Gastroesophageal sphincter (tissue), 4 donors: Measurements from ENCODE around the gene LSM14A. TPM values are rescaled to one million over a fixed set of nuclear protein-coding genes. Genes with fewer than 3 reads are reported as not detected.

Experiments used
- ATAC-seq: fragments of 150-250 bp; one replicate; pipeline ENCODE4 v1.9.1; 2016; ENCODE audit warnings: mild to moderate bottlenecking, moderate library complexity
- H3K27ac ChIP-seq, 4 donors: fragments of 200-600 bp; sonication (generic) in 3 of 4; 1 replicate in 3 of 4; 2 replicates in 1 of 4; pipeline ENCODE4 v1.5.1; 2016 to 2019
- H3K27me3 ChIP-seq: fragments of 200-600 bp; sonication (generic); one replicate; pipeline ENCODE4 v1.5.1; 2019
- H3K36me3 ChIP-seq, 2 donors: fragments of 200-600 bp; sonication (generic); one replicate each; pipeline ENCODE4 v1.5.1; 2019; ENCODE audit warnings: control low read depth in 1 of 2
- H3K4me1 ChIP-seq, 3 donors: fragments of 200-600 bp; sonication (generic); 1 replicate in 2 of 3; 2 replicates in 1 of 3; pipeline ENCODE4 v1.5.1; 2016 to 2019; ENCODE audit warnings: control low read depth in 2 of 3
- H3K4me3 ChIP-seq, 2 donors: fragments of 200-600 bp; sonication (generic); one replicate each; pipeline ENCODE4 v1.5.1; 2019; ENCODE audit warnings: mild to moderate bottlenecking in 1 of 2, moderate library complexity in 1 of 2
- H3K9me3 ChIP-seq, 3 donors: fragments of 200-600 bp; sonication (generic); one replicate each; pipeline ENCODE4 v1.5.1; 2017 to 2019; ENCODE audit warnings: control low read depth in 2 of 3
- EP300 ChIP-seq: sonication (generic); formaldehyde crosslinking; IDR thresholded peaks from one replicate; pipeline ENCODE4 v1.6.1; 2017; ENCODE audit warnings: antibody characterized with exemption, mild to moderate bottlenecking
- POLR2A ChIP-seq, 2 donors: fragments of 450-650 bp; IDR thresholded peaks; one replicate each; pipeline ENCODE4 v1.6.1; 2017; ENCODE audit warnings: antibody characterized with exemption in 2 of 2, mild to moderate bottlenecking in 2 of 2, moderate library complexity in 1 of 2
- POLR2AphosphoS5 ChIP-seq: sonication (generic); formaldehyde crosslinking; IDR thresholded peaks from one replicate; pipeline ENCODE4 v1.6.1; 2017; ENCODE audit warnings: antibody characterized with exemption
- WGBS, 2 donors: methylation state at CpG; one replicate each; pipeline ENCODE4 v1.1.5; 2018; ENCODE audit warnings: low coverage in 1 of 2; 5-methylcytosine and 5-hydroxymethylcytosine counted together
- total RNA-seq, 4 donors: library from RNA; depleted of rRNA; stranded (reverse); fragments of >200 nt; gene quantifications; one replicate each; pipeline ENCODE4 v1.1.0, GENCODE V29; 2016
- TF ChIP-seq, protein P1 (sequence below), 4 experiments: fragments of 200-600 bp in 2 of 4; fragments of 450-650 bp in 2 of 4; sonication (generic) in 1 of 4; IDR thresholded peaks; one replicate each; pipeline ENCODE4 v1.5.1; 2017 to 2019; ENCODE audit warnings: antibody characterized with exemption in 4 of 4, mild to moderate bottlenecking in 2 of 4, moderate library complexity in 2 of 4

The LSM14A gene
- total RNA-seq, 4 donors from 2014 or later, result 106 to 141 (median 128) TPM

DNA sequence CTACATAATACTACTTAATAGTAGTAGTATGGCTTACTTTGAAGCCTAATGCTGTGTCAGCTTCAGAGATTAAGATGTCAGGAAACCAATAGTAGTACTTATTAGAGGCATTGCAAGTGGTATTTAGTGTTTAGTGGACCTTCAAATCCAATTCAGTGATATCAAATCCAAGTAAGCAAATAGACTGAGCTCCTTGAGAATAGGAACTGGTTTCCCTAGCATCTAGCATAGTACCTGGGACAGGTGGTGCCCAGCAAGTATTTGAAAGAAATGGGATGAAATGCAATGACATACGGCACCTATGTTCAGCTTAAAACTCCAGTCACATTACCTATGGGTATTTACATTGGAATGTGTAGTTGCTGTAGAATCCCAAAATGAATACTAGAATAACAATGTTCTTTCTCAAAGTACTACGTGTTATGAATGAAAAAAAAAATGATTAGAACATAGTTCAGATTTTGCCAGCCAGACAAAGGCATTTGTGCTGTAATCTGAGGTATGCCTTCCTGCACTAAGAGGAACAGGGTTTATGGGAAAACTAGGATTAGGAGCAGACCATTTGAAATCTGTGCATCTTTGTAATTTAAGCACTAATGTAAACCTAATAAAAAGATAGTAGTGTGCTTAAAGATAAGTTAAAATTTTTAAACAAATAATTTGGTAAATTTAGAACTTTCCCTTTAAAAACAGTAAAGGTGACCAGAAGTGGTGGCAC, 17.1 kb downstream of the LSM14A start:
- TF ChIP-seq POLR2AphosphoS5, result no peak
- no peak for TF ChIP-seq POLR2A (IDR thresholded peaks at IDR 0.05)
- TF ChIP-seq, protein P1, sequence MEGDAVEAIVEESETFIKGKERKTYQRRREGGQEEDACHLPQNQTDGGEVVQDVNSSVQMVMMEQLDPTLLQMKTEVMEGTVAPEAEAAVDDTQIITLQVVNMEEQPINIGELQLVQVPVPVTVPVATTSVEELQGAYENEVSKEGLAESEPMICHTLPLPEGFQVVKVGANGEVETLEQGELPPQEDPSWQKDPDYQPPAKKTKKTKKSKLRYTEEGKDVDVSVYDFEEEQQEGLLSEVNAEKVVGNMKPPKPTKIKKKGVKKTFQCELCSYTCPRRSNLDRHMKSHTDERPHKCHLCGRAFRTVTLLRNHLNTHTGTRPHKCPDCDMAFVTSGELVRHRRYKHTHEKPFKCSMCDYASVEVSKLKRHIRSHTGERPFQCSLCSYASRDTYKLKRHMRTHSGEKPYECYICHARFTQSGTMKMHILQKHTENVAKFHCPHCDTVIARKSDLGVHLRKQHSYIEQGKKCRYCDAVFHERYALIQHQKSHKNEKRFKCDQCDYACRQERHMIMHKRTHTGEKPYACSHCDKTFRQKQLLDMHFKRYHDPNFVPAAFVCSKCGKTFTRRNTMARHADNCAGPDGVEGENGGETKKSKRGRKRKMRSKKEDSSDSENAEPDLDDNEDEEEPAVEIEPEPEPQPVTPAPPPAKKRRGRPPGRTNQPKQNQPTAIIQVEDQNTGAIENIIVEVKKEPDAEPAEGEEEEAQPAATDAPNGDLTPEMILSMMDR (IDR thresholded peaks at IDR 0.05), result no peak
- TF ChIP-seq EP300, result no peak
- no peak overlapping the region for H3K4me3 ChIP-seq
- peaks cover 10 to 87% (median 16%) of the 10 kb centered on the region in 3 donors for H3K4me1 ChIP-seq
- H3K27ac ChIP-seq, result no peak overlapping the region
- H3K9me3 ChIP-seq, result no peaks in the 10 kb centered on the region
- WGBS, 2 donors, result 44 to 51% methylated on average over 2 of the region's 2 CpGs
- H3K36me3 ChIP-seq, result peaks cover 0 to 16% of the 10 kb centered on the region in 2 donors
- H3K27me3 ChIP-seq, result no peaks in the 10 kb centered on the region
- no peak for ATAC-seq

DNA sequence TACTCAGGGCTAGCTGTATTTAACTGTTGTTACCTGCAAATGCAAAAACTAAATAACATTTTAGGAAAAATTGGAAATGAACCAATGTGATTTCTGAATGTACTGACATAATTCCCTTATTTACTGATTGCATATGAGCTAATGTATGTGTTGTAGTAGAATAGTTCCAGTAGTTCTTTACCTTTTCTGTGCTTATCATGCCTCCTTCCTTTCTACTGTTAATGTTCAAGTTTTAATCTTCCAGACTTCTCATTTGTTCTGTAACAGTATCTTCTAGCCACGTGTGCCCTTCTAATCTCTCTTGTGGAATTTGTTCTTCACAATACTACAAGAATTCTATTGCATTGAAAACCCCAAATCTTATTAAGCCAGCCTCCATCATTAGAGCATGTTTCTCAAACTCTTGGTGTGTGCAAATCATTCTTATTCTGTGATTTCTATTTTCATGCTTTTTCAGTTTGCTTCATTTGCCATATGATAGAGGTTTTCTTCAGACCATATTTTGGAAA, 17.7 kb downstream of the LSM14A start:
- H3K9me3 ChIP-seq, result no peaks in the 10 kb centered on the region
- peaks cover 10 to 81% (median 16%) of the 10 kb centered on the region in 3 donors for H3K4me1 ChIP-seq
- H3K4me3 ChIP-seq, result no peak overlapping the region
- 8 to 18% methylated on average over 1 of the region's 1 CpG for WGBS, 2 donors
- H3K27me3 ChIP-seq, result no peaks in the 10 kb centered on the region
- ATAC-seq, result no peak
- no peak overlapping the region for H3K27ac ChIP-seq
- H3K36me3 ChIP-seq, result peaks cover 0 to 22% of the 10 kb centered on the region in 2 donors
- no peak for TF ChIP-seq EP300
- TF ChIP-seq, protein P1 (IDR thresholded peaks at IDR 0.05), result no peak
- no peak for TF ChIP-seq POLR2AphosphoS5
- no peak for TF ChIP-seq POLR2A (IDR thresholded peaks at IDR 0.05)

DNA sequence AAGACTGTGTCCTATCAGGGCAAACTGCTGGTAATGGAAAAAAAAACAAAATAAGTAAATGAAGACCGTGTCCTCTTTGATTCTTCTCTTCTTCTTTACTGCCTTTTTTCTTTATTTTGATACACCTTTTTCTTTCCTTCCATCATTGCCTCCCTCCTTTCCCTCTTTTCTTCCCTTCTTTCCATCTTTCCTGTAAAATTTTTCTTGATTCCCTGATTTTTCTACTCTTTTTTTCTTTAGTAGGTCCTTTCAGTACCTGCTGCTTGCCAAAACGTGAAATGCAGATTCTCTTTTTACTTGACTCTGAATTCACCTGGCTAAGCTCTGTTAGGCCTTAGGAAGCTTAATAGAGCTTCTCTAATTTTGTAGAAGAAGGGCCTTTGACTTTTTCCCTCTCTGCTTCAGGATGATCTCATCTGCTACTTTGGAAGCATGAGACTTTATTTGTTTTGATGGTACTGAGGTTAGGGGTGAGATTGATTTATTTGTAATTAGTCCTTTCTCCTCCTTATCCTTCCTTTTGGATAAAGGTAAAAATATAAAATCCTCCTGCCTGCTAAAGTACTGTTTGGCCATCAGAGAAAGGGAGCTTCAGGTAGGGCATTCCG, 19.2 kb downstream of the LSM14A start:
- WGBS, 2 donors, result 59 to 63% methylated on average over 3 of the region's 3 CpGs
- H3K27ac ChIP-seq, result no peak overlapping the region
- H3K4me3 ChIP-seq, result no peak overlapping the region
- ATAC-seq, result no peak
- H3K36me3 ChIP-seq, result peaks cover 0 to 37% of the 10 kb centered on the region in 2 donors
- TF ChIP-seq, protein P1 (IDR thresholded peaks at IDR 0.05), result no peak
- TF ChIP-seq EP300, result no peak
- H3K27me3 ChIP-seq, result no peaks in the 10 kb centered on the region
- H3K9me3 ChIP-seq, result no peaks in the 10 kb centered on the region
- H3K4me1 ChIP-seq, result peaks cover 7 to 66% (median 16%) of the 10 kb centered on the region in 3 donors

DNA sequence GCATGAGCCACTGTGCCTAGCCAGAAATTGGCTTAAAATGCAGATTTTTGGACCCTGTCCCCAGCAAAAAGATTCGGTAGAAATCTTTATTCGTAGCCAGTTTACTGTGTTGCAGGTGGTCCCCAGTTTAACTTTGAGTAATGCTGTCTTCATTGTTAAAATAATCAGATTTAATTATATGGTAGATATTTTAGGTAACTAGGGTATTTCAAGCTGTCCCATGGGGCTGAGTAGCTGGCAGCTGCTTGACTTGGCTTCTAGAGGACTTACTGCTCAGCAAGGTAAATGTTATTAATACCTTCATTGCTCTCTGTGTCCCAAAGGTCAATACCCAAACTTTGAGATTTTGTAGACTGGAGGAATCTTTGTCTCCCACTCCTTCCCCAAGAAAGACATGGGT, 21.1 kb downstream of the LSM14A start:
- no peaks in the 10 kb centered on the region for H3K9me3 ChIP-seq
- peaks cover 7 to 50% (median 16%) of the 10 kb centered on the region in 3 donors for H3K4me1 ChIP-seq
- 92 to 100% methylated on average over 2 of the region's 2 CpGs for whole genome bisulfite sequencing, 2 donors
- no peak overlapping the region for H3K4me3 ChIP-seq
- H3K27me3 ChIP-seq, result no peaks in the 10 kb centered on the region
- H3K36me3 ChIP-seq, result peaks cover 0 to 57% of the 10 kb centered on the region in 2 donors
- ATAC-seq, result no peak
- TF ChIP-seq, protein P1 (IDR thresholded peaks at IDR 0.05), result no peak
- H3K27ac ChIP-seq, result no peak overlapping the region

DNA sequence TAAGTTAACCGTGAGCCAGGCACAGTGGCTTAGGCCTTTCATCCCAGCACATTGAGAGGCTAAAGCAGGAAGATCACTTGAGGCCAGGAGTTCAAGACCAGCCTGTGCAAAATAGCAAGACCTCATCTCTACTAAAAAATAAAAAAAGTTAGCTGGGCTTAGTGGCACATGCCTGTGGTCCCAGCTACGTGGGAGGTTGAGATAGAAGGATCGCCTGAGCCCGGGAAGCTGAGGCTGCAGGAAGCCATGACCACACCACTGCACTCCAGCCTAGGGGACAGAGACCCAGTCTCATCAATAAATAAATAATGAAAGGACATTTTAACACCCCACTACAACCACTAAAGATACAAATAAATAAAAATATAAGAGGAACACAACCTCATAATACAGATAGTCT, 21.6 kb downstream of the LSM14A start:
- WGBS, 2 donors, result 75 to 94% methylated on average over 3 to 4 of the region's 4 CpGs
- Histone ChIP-seq H3K4me3 (no peak overlapping the region), H3K27ac (no peak overlapping the region), H3K4me1 (peaks cover 6 to 45% (median 16%) of the 10 kb centered on the region in 3 donors), H3K27me3 (no peaks in the 10 kb centered on the region), H3K9me3 (no peaks in the 10 kb centered on the region), H3K36me3 (peaks cover 0 to 61% of the 10 kb centered on the region in 2 donors)
- no peak for ATAC-seq
- TF ChIP-seq POLR2AphosphoS5 (no peak), EP300 (no peak), POLR2A (IDR thresholded peaks at IDR 0.05) (no peak)
- TF ChIP-seq, protein P1 (IDR thresholded peaks at IDR 0.05), result no peak
